Hematopoietic multipotent progenitor cell (in vitro differentiated cells): ENCODE data around the gene CHMP6. TPM values are rescaled to one million over a fixed set of nuclear protein-coding genes. Genes with fewer than 3 reads are reported as not detected.

Experiments
- DNase-seq, 3 donors: peaks; one replicate each; pipeline ENCODE4 v3.0.0-alpha.2; 2011 to 2015; ENCODE audit warnings: low read depth in 2 of 3, low spot score in 2 of 3
- total RNA-seq: library from RNA; depleted of rRNA; stranded (reverse); fragments of >200 nt; gene quantifications from one replicate; pipeline ENCODE4 v1.2.3, GENCODE V29; 2012

Gene CHMP6
- total RNA-seq, 1 donor, result 16.2 TPM

- no peak for DNase-seq
Observed at GRCh38 chr17:81039854-81040758, 48.5 kb downstream of the CHMP6 start.

- DNase-seq, result peak in 2 of 3 donors; percentile 36 to 39
Observed at GRCh38 chr17:81040791-81041337, 49.2 kb downstream of the CHMP6 start.

GRCh38 chr17:81042606-81043005, 51.0 kb downstream of the CHMP6 start:
- DNase-seq, result no peak

GRCh38 chr17:81043319-81043724, 51.7 kb downstream of the CHMP6 start:
- DNase-seq, result no peak

GRCh38 chr17:81043725-81044427, 52.2 kb downstream of the CHMP6 start:
- DNase-seq, result no peak

- DNase-seq, result no peak
Observed at GRCh38 chr17:81044428-81044763, 52.8 kb downstream of the CHMP6 start.

GRCh38 chr17:81044764-81045589, 53.3 kb downstream of the CHMP6 start:
- DNase-seq, result peak in 1 of 3 donors; percentile 42

GRCh38 chr17:81045590-81046095, 54.0 kb downstream of the CHMP6 start:
- DNase-seq, result no peak

- no peak for DNase-seq
Observed at GRCh38 chr17:81046132-81046769, 54.6 kb downstream of the CHMP6 start.

GRCh38 chr17:81046770-81047359, 55.2 kb downstream of the CHMP6 start:
- no peak for DNase-seq

- no peak for DNase-seq
Observed at GRCh38 chr17:81048827-81049371, 57.3 kb downstream of the CHMP6 start.

GRCh38 chr17:81049372-81049911, 57.8 kb downstream of the CHMP6 start:
- DNase-seq, result peak in 2 of 3 donors; percentile 26 to 29

Other genes starting within 250 kb of the CHMP6 start
- 5.1 TPM for gene BAIAP2, start 43.3 kb downstream of the CHMP6 start, total RNA-seq
- not detected for gene PVALEF, start 173.7 kb downstream of the CHMP6 start, total RNA-seq
- gene AATK, start 174.4 kb downstream of the CHMP6 start, total RNA-seq, result 7.0 TPM
- 17.8 TPM for gene CEP131, start 231.1 kb downstream of the CHMP6 start, total RNA-seq
- 38.0 TPM for gene TEPSIN, start 247.2 kb downstream of the CHMP6 start, total RNA-seq
- gene NDUFAF8, start 247.5 kb downstream of the CHMP6 start, total RNA-seq, result 17.0 TPM